GM12864 (cell line): ENCODE data around the gene EIF2B2.

ENCODE experiments used
- DNase-seq: peaks from one replicate; pipeline ENCODE4 v3.0.0-alpha.2; 2011; ENCODE audit warnings: low read depth
- H3K4me3 ChIP-seq: 2 replicates; pipeline ENCODE4 v1.5.1; 2011; ENCODE audit warnings: mild to moderate bottlenecking, low read depth, low read length, control low read depth
- CTCF ChIP-seq: IDR thresholded peaks from 2 replicates; pipeline ENCODE4 v1.5.1; 2011; ENCODE audit warnings: low read depth, mild to moderate bottlenecking, moderate library complexity, low read length, control low read depth, inconsistent platforms; ENCODE audit errors: missing control alignments

EIF2B2 gene

GRCh38 chr14:74973905-74974363 is 28.8 kb upstream of the EIF2B2 start:
- no peak overlapping the region for H3K4me3 ChIP-seq
- DNase-seq: no peak
- no peak for TF ChIP-seq CTCF

- H3K4me3 ChIP-seq: no peak overlapping the region
- no peak for DNase-seq
- TF ChIP-seq CTCF: no peak
These were observed 28.2 kb upstream of the EIF2B2 start for GRCh38 chr14:74974364-74975058.

GRCh38 chr14:74975059-74975810 is 27.5 kb upstream of the EIF2B2 start:
- TF ChIP-seq CTCF: no peak
- no peak for DNase-seq

GRCh38 chr14:74976264-74977113 is 26.2 kb upstream of the EIF2B2 start:
- no peak overlapping the region for H3K4me3 ChIP-seq
- TF ChIP-seq CTCF: no peak
- peak; percentile 18 for DNase-seq

More at GRCh38 chr14:74975059-74975810, 27.5 kb upstream of the EIF2B2 start:
- H3K4me3 ChIP-seq: no peak overlapping the region

GRCh38 chr14:74977164-74977900 is 25.4 kb upstream of the EIF2B2 start:
- TF ChIP-seq CTCF: no peak
- no peak overlapping the region for H3K4me3 ChIP-seq
- no peak for DNase-seq

- no peak for TF ChIP-seq CTCF
- DNase-seq: no peak
- H3K4me3 ChIP-seq: no peak overlapping the region
These were observed 24.8 kb upstream of the EIF2B2 start for GRCh38 chr14:74977901-74978385.
